ENCODE results near the gene TCN1.
"Not testable (repeated sequence)": the region's sequence is repeated elsewhere in the genome, so short reads cannot be mapped to it uniquely, and the experiment has no call there.

Gene TCN1

DNA sequence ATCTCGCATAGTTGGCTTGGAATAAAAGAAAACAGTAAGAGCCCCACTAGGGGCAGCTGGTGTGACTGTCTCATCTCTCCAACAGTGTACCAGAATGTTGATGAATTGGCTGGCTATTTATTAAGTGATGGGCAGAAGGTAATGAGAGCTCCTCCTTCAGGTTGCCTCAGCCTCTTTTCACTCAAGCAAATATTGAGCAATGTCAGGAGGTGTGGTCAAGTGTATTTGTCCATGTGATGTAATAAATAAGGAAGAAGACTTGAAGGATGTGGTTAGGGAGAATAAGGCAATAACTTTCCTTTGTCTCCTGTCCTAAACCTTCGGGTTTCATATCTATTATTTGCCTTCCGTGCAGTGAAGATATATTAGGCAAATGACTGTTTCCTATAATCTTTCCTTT is at the start of gene TCN1:
Gene TCN1 (minus strand): TSS at position 91 of the 400 bp plus-strand sequence. CDS start 17 bp downstream, at position 74.
- no peak for DNase-seq

- DNase-seq: not testable (repeated sequence)
Observed at GRCh38 chr11:59903569-59903968, 37.3 kb upstream of the TCN1 start.

DNA sequence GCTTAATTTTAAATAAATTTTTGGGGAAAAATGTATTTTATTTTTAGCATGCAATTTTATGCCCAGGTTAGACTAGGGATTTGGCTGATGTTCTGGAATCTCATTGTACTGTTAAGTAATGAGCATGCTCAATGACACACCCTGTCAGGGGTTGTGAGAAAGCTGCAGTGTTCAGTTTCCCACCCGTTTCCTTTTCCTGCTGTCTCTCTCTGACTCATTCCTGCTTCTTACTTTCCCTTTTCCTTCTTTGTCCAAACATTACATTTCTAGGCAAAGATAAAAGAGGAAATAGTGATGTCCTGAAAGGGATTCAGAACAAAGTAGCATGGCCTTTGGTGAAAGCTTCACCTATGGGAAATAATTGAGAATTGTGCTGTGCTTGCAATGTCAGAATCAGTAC is 35.0 kb upstream of the TCN1 start:
- DNase-seq: no peak

GRCh38 chr11:59900366-59901126 is 34.3 kb upstream of the TCN1 start:
- DNase-seq: no peak

- no peak for DNase-seq
Observed at GRCh38 chr11:59899532-59899931, 33.2 kb upstream of the TCN1 start.

- DNase-seq: no peak
Observed at GRCh38 chr11:59898650-59899049, 32.4 kb upstream of the TCN1 start.

DNA sequence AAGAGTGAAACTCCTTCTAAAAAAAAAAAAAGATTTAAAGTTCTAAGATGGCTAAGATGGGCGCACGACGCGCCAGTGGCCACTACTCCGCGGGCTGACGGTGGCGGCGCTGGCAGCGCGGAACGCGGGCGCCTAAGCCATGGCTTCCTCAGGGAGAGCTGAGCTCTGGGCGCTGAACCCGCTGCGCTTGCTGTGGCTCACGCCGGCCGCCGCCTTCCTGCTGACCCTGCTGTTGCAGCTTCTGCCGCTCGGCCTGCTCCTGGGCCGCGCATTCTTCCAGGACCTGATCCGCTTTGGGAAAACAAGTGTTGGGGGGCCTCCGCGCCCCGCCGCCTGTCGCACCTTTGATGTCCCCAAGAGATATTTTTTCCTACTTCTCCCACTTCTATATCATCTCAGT is 31.8 kb upstream of the TCN1 start:
- DNase-seq: no peak

GRCh38 chr11:59894616-59895015 is 28.3 kb upstream of the TCN1 start:
- no peak for DNase-seq

DNA sequence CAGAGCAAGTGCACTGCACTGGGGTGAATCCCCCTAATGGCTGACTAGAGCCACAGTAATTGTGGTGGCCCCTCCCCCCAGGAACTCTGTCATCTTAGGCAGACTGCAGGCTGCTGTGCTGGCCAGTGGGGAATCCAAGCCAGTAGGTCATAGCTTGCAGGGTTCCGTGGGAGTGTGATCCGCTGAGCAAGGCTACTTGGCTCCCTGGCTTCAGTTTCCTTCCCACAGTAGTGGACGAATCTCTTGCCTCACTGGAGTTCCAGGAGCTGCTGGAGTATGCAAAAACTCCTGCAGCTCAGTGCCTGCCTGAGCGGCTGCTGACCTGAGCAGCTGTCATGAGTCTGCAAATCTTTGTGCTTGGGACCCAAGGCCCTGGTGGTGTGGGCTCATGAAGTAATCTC is 25.5 kb upstream of the TCN1 start:
- DNase-seq: no peak

- DNase-seq: not testable (repeated sequence)
Observed at GRCh38 chr11:59887156-59887555, 20.9 kb upstream of the TCN1 start.

GRCh38 chr11:59883597-59883996 is 17.3 kb upstream of the TCN1 start:
- no peak for DNase-seq

GRCh38 chr11:59879567-59879966 is 13.3 kb upstream of the TCN1 start:
- DNase-seq: no peak

DNA sequence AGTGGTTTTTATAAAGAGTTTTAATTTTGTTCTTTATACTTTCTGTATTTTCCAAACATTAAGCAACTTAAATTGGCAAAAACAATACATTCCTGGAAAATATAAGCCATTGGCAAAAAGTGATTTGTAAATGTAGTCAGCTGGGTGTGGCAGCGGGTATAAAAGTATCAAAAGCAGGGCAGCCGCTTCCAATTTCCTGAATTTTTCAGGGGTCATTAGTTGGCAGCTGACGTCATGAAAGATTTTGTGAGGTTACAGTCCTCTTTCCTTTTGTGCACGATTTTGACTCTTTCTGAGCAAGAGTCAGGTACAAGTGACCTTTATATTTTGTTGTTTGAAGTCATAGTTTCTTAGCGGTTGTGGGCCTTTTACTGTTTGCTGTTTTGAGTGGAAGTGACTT is 12.3 kb upstream of the TCN1 start, which contains the start of gene OOSP3:
Gene OOSP3 (plus strand): TSS at position 208 of the 400 bp plus-strand sequence. CDS start 27 bp downstream, at position 235.
- no peak for DNase-seq

- DNase-seq: no peak
Observed at GRCh38 chr11:59877784-59878183, 11.5 kb upstream of the TCN1 start.

DNA sequence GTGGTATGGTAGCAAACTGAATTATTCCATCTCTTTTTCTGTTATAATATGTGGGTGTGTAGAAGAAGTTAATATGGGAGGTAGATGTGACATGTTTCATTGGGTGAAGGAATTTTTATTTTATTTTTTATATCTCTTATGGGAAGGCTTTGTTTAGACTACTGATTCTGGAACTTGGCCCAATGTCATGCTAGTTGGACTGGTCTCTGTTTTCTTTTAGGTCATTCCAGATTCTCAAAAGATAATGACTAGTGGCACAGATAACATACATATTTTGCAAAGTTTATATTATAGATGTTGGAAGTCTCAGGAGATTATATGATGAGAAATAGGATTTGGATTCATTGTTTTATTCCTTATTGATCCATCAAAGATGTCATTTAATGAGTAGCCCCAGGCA is 11.0 kb upstream of the TCN1 start:
- DNase-seq: no peak

DNA sequence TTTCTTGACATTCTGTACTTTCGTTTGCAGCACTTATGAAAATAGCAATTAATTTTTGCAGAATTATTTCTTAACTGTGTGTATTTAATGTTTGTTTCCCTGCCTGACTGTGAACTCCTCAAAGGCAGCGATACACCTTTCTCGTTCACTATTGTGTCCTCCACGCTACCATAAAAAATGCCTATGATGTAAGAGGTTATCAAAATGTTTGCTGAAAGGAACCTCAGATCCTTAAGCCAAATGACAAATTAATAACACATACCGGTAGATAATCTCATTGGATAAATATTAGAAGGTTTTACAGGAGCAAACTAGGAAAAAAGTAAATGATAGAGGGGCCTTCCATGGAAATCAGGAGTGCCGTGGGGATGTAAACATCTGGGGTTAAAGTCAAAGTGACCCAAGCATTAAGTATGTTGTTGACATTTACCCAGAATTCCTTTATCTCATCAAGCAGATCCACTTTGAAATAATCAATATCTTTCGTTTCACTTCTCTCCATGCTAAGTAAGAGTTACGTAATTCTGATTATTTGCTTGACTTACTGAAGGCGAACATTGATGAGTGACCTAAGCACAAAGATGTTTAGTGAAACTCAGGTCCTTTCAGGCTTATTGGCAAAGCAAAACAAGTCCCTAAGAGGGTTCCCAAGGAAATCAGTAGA is 9.7 kb upstream of the TCN1 start:
- DNase-seq: no peak

DNA sequence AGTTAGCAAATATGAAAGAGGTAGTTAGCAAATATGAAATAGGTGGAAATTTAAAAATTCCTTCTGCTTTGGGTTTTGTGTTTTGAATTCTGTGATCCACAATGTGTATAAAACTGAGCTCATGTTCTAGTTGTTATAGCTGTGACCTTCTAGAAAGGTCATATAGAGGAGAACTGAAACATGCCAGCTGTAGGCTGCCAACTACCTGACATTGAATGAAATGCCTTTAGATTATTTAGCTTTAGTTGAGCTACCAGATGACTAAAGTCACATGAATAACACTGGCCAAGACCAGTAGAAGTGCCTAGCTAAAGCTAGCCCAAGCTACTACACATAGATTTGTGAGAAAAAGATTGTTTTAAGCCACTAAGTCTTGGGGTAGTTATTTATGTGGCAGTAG is 5.8 kb upstream of the TCN1 start:
- no peak for DNase-seq

DNA sequence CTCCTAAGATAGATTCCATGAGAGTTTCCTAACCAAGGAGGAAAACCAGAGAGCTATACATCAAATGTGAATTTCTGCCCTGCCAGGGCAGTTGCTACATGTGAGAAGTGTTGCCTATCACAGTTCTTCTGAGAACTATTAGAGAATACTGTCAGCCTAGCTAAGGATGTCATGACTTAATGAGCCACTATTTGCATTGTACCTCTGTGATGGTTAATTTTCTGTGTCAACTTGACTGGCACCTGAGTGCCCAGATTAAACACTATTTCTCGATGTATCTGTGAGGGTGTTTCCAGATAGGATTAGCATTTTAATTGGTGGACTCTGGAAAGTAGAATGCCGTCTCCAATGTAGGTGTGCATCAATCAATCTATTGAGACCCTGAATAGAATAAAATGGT is 1.7 kb upstream of the TCN1 start:
- no peak for DNase-seq

GRCh38 chr11:59866836-59867235 is 549 bp upstream of the TCN1 start:
- DNase-seq: no peak

DNA sequence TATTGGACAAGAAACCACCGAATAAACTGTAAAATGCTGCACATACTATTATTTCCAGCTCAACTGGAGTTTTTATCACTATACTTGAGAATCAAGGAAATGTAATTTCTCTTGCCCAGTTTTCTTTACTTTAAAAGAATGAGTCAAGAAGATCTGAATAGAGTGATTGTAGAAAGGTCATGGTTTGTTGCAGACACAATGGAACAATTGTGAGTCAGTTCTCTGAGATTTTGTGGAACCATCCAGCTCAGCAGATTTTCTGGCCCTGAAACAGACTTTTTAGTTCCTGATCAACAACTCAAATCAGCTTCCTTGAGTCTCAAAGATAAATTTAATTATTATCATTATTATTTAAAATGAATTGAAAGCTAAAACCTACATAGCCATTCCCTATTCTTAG is 1.3 kb downstream of the TCN1 start:
- DNase-seq: no peak

GRCh38 chr11:59862252-59862651 is 4.0 kb downstream of the TCN1 start:
- no peak for DNase-seq

- DNase-seq: no peak
Observed at GRCh38 chr11:59859673-59860072, 6.6 kb downstream of the TCN1 start.

DNA sequence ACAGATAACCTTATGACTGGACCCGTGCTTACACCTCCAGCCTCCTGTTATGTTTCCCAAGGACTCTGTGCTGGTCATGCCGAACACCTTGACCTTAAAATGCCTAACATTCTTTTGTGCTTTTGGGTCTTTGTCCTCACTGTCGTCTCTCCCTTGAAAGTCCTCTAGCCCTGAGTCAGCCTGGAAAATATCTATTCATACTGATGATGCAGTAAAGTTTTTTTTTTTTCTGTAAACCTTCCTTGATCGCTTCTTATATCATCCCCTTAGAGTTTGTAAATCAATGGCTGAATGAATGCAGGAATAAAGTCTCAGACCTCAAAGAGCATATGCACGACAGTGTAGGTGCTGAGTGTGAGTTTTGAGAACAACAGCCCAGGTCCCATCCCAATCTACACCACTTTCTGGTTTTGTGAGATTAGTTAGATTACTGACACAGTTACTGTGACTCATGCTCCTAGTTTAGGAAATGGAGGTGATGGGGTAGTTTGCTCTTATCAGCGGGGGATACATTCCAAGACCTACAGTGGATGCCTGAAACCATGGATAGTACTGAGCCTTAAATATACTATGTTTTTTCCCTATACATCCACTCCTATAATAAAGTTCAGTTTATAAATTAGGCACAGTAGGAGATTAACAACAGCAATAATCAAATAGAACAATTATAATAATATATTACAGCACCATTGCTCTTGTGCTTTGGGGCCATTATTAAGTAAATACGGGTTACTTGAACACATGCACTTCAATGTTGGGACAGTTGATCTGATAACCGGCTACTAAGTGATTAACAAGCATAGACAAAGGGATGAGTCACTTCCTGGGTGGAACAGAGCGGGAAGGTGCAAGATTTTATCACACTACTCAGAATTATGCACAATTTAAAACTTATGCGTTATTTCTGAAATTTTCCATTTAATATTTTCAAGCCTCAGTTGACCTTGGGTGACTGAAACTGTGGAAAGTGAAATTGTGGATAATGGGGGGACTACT is 8.6 kb downstream of the TCN1 start:
- DNase-seq: no peak
